ENCODE measurements around the gene KLHL11.

DNA sequence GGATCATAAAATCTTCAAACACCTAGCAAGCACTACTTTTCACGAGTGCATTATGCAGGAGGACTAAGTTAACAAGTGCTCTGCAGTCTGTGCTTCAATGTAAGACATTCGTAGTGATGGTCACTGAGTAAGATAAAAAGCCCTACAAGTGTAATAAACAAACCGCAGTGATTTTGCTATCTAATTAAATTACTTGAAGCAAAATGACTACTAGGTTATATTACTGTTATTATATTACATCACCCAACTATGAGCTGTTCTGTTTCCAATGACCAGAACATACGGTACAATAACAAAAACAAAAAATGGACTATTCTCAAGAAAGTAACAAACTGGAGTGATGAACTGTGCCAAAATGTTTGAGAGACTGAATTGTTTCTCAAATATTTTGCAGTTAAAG is 16.4 kb downstream of the KLHL11 start:
- TF ChIP-seq SREBF1 (IDR thresholded peaks at IDR 0.05; ENCODE audit: low read length), result no peak
- no peak for TF ChIP-seq POLR2AphosphoS5 (IDR thresholded peaks at IDR 0.05; ENCODE audit: low read length)
- no peak for TF ChIP-seq ATF3 (IDR thresholded peaks at IDR 0.05; ENCODE audit: borderline replicate concordance, extremely low read depth, low read depth, low read length)
- no peak for TF ChIP-seq SP1 (IDR thresholded peaks at IDR 0.05; ENCODE audit: low read depth, low read length)
